Measurements from ENCODE around the gene KCNJ9. TPM values are rescaled to one million over a fixed set of nuclear protein-coding genes. Genes with fewer than 3 reads are reported as not detected.

Gene KCNJ9
- total and polyA plus RNA-seq, 4 donors = not detected

DNA sequence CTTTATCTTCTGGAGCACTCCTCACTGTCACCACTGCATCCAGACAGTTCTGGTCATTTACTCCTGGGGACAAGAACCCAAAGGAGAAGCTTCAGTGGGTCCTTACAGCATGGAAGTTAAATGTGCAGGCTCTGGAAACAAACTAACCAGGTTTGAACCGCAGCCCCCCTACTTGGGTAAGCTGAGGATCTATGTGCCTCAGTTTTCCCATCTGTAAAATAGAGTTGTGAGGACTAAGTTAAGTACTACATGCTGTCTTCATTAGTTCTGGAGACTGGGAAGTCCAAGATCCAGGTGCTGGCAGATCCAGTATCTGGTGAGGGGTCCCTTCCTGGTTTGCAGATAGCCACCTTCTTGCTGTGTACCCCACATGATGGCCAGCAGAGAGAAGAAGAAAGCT lies 26.2 kb downstream of the KCNJ9 start:
- DNase-seq (ENCODE audit: low spot score) = no peak
- TF ChIP-seq RXRA (IDR thresholded peaks at IDR 0.05) (no peak), SP1 (IDR thresholded peaks at IDR 0.05) (no peak), HNF4A (conservative IDR thresholded peaks at IDR 0.05) (no peak), REST (IDR thresholded peaks at IDR 0.05) (no peak), EGR1 (IDR thresholded peaks at IDR 0.05; ENCODE audit: low read depth in 2 of 2) (no peak), TAF1 (conservative IDR thresholded peaks at IDR 0.05) (no peak), FOXA1 (IDR thresholded peaks at IDR 0.05) (no peak)
- TF ChIP-seq, protein P1, sequence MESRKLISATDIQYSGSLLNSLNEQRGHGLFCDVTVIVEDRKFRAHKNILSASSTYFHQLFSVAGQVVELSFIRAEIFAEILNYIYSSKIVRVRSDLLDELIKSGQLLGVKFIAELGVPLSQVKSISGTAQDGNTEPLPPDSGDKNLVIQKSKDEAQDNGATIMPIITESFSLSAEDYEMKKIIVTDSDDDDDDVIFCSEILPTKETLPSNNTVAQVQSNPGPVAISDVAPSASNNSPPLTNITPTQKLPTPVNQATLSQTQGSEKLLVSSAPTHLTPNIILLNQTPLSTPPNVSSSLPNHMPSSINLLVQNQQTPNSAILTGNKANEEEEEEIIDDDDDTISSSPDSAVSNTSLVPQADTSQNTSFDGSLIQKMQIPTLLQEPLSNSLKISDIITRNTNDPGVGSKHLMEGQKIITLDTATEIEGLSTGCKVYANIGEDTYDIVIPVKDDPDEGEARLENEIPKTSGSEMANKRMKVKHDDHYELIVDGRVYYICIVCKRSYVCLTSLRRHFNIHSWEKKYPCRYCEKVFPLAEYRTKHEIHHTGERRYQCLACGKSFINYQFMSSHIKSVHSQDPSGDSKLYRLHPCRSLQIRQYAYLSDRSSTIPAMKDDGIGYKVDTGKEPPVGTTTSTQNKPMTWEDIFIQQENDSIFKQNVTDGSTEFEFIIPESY (IDR thresholded peaks at IDR 0.05) = no peak
- H3K27ac ChIP-seq (ENCODE audit: low read depth in 1 of 2, low read length in 2 of 2) = no peak overlapping the region
- no peaks in the 10 kb centered on the region for H3K27me3 ChIP-seq (ENCODE audit: control insufficient read depth in 4 of 4, insufficient read depth in 4 of 4, low read length in 3 of 4)
- H3K9ac ChIP-seq (ENCODE audit: low read depth in 1 of 2, low read length in 2 of 2) = no peak overlapping the region
- no peak overlapping the region for H3K4me3 ChIP-seq (ENCODE audit: low read depth in 1 of 3, low read length in 3 of 3)
- H3K9me3 ChIP-seq (ENCODE audit: control insufficient read depth in 4 of 4, low read length in 3 of 4) = no peaks in the 10 kb centered on the region
- WGBS = 97% methylated on average over 1 of the region's 1 CpG
- H3K4me1 ChIP-seq (ENCODE audit: control insufficient read depth in 4 of 4, insufficient read depth in 4 of 4, low read length in 3 of 4) = peaks cover 0 to 4% (median 0%) of the 10 kb centered on the region in 4 donors
- no peaks in the 10 kb centered on the region for H3K36me3 ChIP-seq (ENCODE audit: control insufficient read depth in 4 of 4, insufficient read depth in 3 of 4, low read depth in 1 of 4, low read length in 3 of 4)

DNA sequence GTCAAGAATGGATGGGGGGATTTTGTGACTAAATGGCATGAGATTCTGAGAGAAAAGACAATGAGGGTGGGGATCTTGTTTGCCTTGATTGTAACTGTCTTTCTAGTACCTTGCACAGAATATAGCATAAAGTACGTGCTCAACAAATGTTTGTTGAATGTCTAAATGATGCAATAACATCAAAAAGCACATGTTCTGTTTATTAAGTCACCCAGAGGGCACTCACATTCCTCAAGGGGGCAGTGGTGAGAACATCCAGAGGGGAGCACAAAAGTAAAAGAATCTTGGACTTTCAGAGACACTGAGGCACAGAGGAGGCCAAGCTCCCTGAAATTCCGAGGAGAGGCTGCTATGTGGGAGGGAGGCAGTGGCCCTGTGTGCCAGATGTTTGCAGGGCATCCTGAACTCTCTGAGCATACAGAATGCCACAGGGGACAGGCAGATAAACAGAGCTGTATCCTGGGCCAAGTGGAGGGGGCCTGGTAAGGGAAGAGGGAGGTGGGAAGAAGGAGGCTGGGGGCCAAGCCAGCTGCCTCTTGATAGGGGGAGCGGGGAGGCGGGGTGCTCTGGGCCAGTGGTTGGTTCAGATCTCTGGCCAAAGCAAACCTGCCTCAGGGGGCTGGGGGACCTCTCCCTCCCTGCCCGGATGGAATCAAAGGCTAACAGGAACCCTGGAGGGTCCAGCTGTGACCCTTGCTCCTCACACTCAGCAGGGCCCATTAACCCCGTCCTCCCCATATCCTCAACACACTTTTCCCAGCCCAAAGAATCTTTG lies 27.7 kb downstream of the KCNJ9 start:
- H3K27me3 ChIP-seq (ENCODE audit: control insufficient read depth in 4 of 4, insufficient read depth in 4 of 4, low read length in 3 of 4) = no peaks in the 10 kb centered on the region
- TF ChIP-seq NR2F2 (IDR thresholded peaks at IDR 0.05) (no peak), GABPA (IDR thresholded peaks at IDR 0.05 in 1 of 2, conservative IDR thresholded peaks at IDR 0.05 in 1 of 2) (no peak), HNF4G (IDR thresholded peaks at IDR 0.05) (no peak), HNF4A (conservative IDR thresholded peaks at IDR 0.05) (no peak), RAD21 (IDR thresholded peaks at IDR 0.05) (peak in 1 of 2 donors; percentile 53), ATF3 (IDR thresholded peaks at IDR 0.05) (no peak), FOXA1 (IDR thresholded peaks at IDR 0.05) (no peak), TAF1 (conservative IDR thresholded peaks at IDR 0.05) (no peak), JUND (IDR thresholded peaks at IDR 0.05) (no peak)
- TF ChIP-seq, protein P1 (IDR thresholded peaks at IDR 0.05) = no peak
- TF ChIP-seq, protein P2, sequence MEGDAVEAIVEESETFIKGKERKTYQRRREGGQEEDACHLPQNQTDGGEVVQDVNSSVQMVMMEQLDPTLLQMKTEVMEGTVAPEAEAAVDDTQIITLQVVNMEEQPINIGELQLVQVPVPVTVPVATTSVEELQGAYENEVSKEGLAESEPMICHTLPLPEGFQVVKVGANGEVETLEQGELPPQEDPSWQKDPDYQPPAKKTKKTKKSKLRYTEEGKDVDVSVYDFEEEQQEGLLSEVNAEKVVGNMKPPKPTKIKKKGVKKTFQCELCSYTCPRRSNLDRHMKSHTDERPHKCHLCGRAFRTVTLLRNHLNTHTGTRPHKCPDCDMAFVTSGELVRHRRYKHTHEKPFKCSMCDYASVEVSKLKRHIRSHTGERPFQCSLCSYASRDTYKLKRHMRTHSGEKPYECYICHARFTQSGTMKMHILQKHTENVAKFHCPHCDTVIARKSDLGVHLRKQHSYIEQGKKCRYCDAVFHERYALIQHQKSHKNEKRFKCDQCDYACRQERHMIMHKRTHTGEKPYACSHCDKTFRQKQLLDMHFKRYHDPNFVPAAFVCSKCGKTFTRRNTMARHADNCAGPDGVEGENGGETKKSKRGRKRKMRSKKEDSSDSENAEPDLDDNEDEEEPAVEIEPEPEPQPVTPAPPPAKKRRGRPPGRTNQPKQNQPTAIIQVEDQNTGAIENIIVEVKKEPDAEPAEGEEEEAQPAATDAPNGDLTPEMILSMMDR (IDR thresholded peaks at IDR 0.05; ENCODE audit: low read depth, low read length, missing input control) = peak; percentile 41
- H3K9ac ChIP-seq (ENCODE audit: low read depth in 1 of 2, low read length in 2 of 2) = no peak overlapping the region
- H3K9me3 ChIP-seq (ENCODE audit: control insufficient read depth in 4 of 4, low read length in 3 of 4) = no peaks in the 10 kb centered on the region
- 25% methylated on average over 6 of the region's 6 CpGs for WGBS
- no peak overlapping the region for H3K4me3 ChIP-seq (ENCODE audit: low read depth in 1 of 3, low read length in 3 of 3)
- peaks cover 0 to 4% (median 0%) of the 10 kb centered on the region in 4 donors for H3K4me1 ChIP-seq (ENCODE audit: control insufficient read depth in 4 of 4, insufficient read depth in 4 of 4, low read length in 3 of 4)
- H3K27ac ChIP-seq (ENCODE audit: low read depth in 1 of 2, low read length in 2 of 2) = no peak overlapping the region
- H3K36me3 ChIP-seq (ENCODE audit: control insufficient read depth in 4 of 4, insufficient read depth in 3 of 4, low read depth in 1 of 4, low read length in 3 of 4) = no peaks in the 10 kb centered on the region
- DNase-seq (ENCODE audit: low spot score) = no peak

All from liver (tissue), 9 donors.